PC-3 (cell line): Measurements from ENCODE around the gene ORM2.

Experiments used
- EZH2 ChIP-seq: fragments of 300-600 bp; sonication (generic); IDR thresholded peaks from one replicate; pipeline ENCODE4 v1.6.1; 2017; ENCODE audit warnings: antibody characterized with exemption, mild to moderate bottlenecking, low read length; ENCODE audit not compliant: unreplicated experiment
- EZH2phosphoT487 ChIP-seq: fragments of 300-600 bp; sonication (generic); IDR thresholded peaks from 2 replicates; pipeline ENCODE4 v1.6.1; 2018; ENCODE audit warnings: mild to moderate bottlenecking, antibody characterized with exemption, low read length, borderline replicate concordance
- TF ChIP-seq, protein P1 (sequence below): fragments of 300-600 bp; sonication (generic); conservative IDR thresholded peaks from 2 replicates; pipeline ENCODE4 v1.5.1; 2017; ENCODE audit warnings: antibody characterized with exemption, low read depth, mild to moderate bottlenecking, low read length

GRCh38 chr9:114317665-114318357 is 11.9 kb upstream of the ORM2 start:
- TF ChIP-seq EZH2 (no peak), EZH2phosphoT487 (no peak)
- TF ChIP-seq, protein P1, sequence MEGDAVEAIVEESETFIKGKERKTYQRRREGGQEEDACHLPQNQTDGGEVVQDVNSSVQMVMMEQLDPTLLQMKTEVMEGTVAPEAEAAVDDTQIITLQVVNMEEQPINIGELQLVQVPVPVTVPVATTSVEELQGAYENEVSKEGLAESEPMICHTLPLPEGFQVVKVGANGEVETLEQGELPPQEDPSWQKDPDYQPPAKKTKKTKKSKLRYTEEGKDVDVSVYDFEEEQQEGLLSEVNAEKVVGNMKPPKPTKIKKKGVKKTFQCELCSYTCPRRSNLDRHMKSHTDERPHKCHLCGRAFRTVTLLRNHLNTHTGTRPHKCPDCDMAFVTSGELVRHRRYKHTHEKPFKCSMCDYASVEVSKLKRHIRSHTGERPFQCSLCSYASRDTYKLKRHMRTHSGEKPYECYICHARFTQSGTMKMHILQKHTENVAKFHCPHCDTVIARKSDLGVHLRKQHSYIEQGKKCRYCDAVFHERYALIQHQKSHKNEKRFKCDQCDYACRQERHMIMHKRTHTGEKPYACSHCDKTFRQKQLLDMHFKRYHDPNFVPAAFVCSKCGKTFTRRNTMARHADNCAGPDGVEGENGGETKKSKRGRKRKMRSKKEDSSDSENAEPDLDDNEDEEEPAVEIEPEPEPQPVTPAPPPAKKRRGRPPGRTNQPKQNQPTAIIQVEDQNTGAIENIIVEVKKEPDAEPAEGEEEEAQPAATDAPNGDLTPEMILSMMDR = no peak
